ENCODE data around the gene TNN.

The TNN gene

GRCh38 chr1:175193527-175193910 is 125.9 kb downstream of the TNN start:
- no peak overlapping the region for H3K4me3 ChIP-seq (ENCODE audit: low read depth, low read length)
- in situ Hi-C loops (cut with HindIII; ENCODE audit: low sequenced_read_pairs), result no loop called here
- TF ChIP-seq, protein P1, sequence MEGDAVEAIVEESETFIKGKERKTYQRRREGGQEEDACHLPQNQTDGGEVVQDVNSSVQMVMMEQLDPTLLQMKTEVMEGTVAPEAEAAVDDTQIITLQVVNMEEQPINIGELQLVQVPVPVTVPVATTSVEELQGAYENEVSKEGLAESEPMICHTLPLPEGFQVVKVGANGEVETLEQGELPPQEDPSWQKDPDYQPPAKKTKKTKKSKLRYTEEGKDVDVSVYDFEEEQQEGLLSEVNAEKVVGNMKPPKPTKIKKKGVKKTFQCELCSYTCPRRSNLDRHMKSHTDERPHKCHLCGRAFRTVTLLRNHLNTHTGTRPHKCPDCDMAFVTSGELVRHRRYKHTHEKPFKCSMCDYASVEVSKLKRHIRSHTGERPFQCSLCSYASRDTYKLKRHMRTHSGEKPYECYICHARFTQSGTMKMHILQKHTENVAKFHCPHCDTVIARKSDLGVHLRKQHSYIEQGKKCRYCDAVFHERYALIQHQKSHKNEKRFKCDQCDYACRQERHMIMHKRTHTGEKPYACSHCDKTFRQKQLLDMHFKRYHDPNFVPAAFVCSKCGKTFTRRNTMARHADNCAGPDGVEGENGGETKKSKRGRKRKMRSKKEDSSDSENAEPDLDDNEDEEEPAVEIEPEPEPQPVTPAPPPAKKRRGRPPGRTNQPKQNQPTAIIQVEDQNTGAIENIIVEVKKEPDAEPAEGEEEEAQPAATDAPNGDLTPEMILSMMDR (IDR thresholded peaks at IDR 0.05; ENCODE audit: low read depth, low read length), result no peak
- no peak for DNase-seq (ENCODE audit: low read depth, low spot score)

GRCh38 chr1:175195281-175195680 is 127.6 kb downstream of the TNN start:
- in situ Hi-C loops (cut with HindIII; ENCODE audit: low sequenced_read_pairs), result no loop called here
- TF ChIP-seq, protein P1 (IDR thresholded peaks at IDR 0.05; ENCODE audit: low read depth, low read length), result no peak
- no peak for DNase-seq (ENCODE audit: low read depth, low spot score)
- no peak overlapping the region for H3K4me3 ChIP-seq (ENCODE audit: low read depth, low read length)

DNA sequence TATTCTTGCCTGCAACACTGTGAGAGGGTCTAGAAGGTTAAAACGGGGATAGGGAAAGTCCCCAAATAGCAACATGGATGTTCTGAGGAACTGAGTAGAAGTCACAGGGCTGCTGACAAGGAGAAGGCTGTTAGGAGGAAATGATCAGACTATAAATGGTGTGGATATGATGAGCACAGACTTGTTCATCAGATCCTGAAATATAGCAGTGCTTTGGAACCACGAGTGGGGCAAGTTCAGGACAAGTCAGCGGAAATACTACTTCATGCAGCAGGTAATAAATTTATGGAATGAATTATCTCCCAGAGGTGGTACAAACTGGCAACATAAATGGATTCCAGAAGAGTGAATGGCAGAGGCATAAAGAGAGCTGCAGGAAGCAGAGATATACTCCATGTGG is 128.2 kb downstream of the TNN start:
- no peak for DNase-seq (ENCODE audit: low read depth, low spot score)
- TF ChIP-seq, protein P1 (IDR thresholded peaks at IDR 0.05; ENCODE audit: low read depth, low read length), result no peak
- in situ Hi-C loops (cut with HindIII; ENCODE audit: low sequenced_read_pairs), result no loop called here
- no peak overlapping the region for H3K4me3 ChIP-seq (ENCODE audit: low read depth, low read length)

- in situ Hi-C loops (cut with HindIII; ENCODE audit: low sequenced_read_pairs), result no loop called here
- TF ChIP-seq, protein P1 (IDR thresholded peaks at IDR 0.05; ENCODE audit: low read depth, low read length), result no peak
- no peak overlapping the region for H3K4me3 ChIP-seq (ENCODE audit: low read depth, low read length)
- no peak for DNase-seq (ENCODE audit: low read depth, low spot score)
These were observed 129.9 kb downstream of the TNN start for GRCh38 chr1:175197531-175197930.
